Endothelial cell of umbilical vein (primary cell): ENCODE measurements around the gene TBC1D8B. TPM values are rescaled to one million over a fixed set of nuclear protein-coding genes. Genes with fewer than 3 reads are reported as not detected.

Source experiments
- BruUV-seq: library from RNA; stranded (reverse); fragments of 400-500 nt; replicated peaks from 2 replicates; lab custom pipeline; 2021; lab: Mats Ljungman, UMichigan
- CTCF ChIA-PET: fragments of 300-600, 350-600 bp; sonication (Branson Sonifier 250); formaldehyde crosslinking; loops from one replicate; lab custom pipeline; 2021; ENCODE audit warnings: antibody characterized with exemption, inconsistent platforms; lab: Charles Lee
- POLR2A ChIA-PET: fragments of 300-600, 350-600 bp; sonication (Branson Sonifier 250); formaldehyde crosslinking; loops from one replicate; lab custom pipeline; 2021; ENCODE audit warnings: antibody characterized with exemption, inconsistent platforms; lab: Charles Lee
- DNase-seq: peaks from one replicate; pipeline ENCODE4 v3.0.0-alpha.2; 2011; ENCODE audit warnings: low read depth, low spot score
- FAIRE-seq: peaks from 2 replicates; lab custom pipeline; 2011; peaks lifted over from hg19 to GRCh38; lab: Jason Lieb, UNC
- H2AFZ ChIP-seq: 2 replicates; pipeline ENCODE4 v1.6.0; 2012; ENCODE audit warnings: low read depth, low read length, control low read depth, inconsistent platforms
- H3K27ac ChIP-seq: 2 replicates; pipeline ENCODE4 v1.5.1; 2011; ENCODE audit warnings: low read depth, mild to moderate bottlenecking, control low read depth, low read length, moderate library complexity; ENCODE audit not compliant: insufficient read depth
- H3K27me3 ChIP-seq, 2 experiments: 2 replicates each; pipeline versions ENCODE4 v1.6.0 to v1.6.1; 2011; ENCODE audit warnings: low read length in 2 of 2, mixed read lengths in 1 of 2; ENCODE audit not compliant: control insufficient read depth in 2 of 2, insufficient read depth in 2 of 2
- H3K36me3 ChIP-seq, 2 experiments: 2 replicates in 1 of 2; 3 replicates in 1 of 2; pipeline ENCODE4 v1.5.1; 2011; ENCODE audit warnings: low read length in 2 of 2, mild to moderate bottlenecking in 1 of 2, moderate library complexity in 1 of 2; ENCODE audit not compliant: control insufficient read depth in 2 of 2, insufficient read depth in 2 of 2; ENCODE audit errors: extremely low read depth in 1 of 2
- H3K4me1 ChIP-seq: 3 replicates; pipeline ENCODE4 v1.5.1; 2011; ENCODE audit warnings: mild to moderate bottlenecking, low read length; ENCODE audit not compliant: control insufficient read depth, insufficient read depth; ENCODE audit errors: extremely low read depth
- H3K4me2 ChIP-seq: 2 replicates; pipeline ENCODE4 v1.6.1; 2011; ENCODE audit warnings: low read length, control low read depth, mixed read lengths; ENCODE audit not compliant: insufficient read depth
- H3K4me3 ChIP-seq, 3 experiments: fragments of 200-600 bp in 1 of 3; sonication (generic), shearing (Covaris generic) in 1 of 3; replicated peaks in 1 of 3; 2 replicates each; pipeline ENCODE4 v1.5.1; 2011 to 2016; ENCODE audit warnings: control low read depth in 3 of 3, low read length in 3 of 3, mild to moderate bottlenecking in 2 of 3, inconsistent platforms in 1 of 3, low read depth in 1 of 3, moderate library complexity in 1 of 3; ENCODE audit not compliant: insufficient read depth in 1 of 3
- H3K79me2 ChIP-seq: 2 replicates; pipeline ENCODE4 v1.6.0; 2012; ENCODE audit warnings: low read length, inconsistent platforms; ENCODE audit not compliant: control insufficient read depth, insufficient read depth
- H3K9ac ChIP-seq: replicated peaks from 2 replicates; pipeline ENCODE3; 2011; ENCODE audit warnings: low read length, control low read depth; ENCODE audit not compliant: insufficient read depth; ENCODE audit errors: extremely low read depth
- H3K9me1 ChIP-seq: replicated peaks from 3 replicates; pipeline ENCODE4 v1.6.0; 2011; ENCODE audit warnings: mild to moderate bottlenecking, low read length; ENCODE audit not compliant: control insufficient read depth, insufficient read depth; ENCODE audit errors: extremely low read depth
- H3K9me3 ChIP-seq: replicated peaks from 2 replicates; pipeline ENCODE4 v1.5.1; 2012; ENCODE audit warnings: low read length, inconsistent platforms; ENCODE audit not compliant: control insufficient read depth, insufficient read depth
- H4K20me1 ChIP-seq: replicated peaks from 2 replicates; pipeline ENCODE3; 2011; ENCODE audit warnings: mild to moderate bottlenecking, low read length; ENCODE audit not compliant: control insufficient read depth, insufficient read depth; ENCODE audit errors: extremely low read depth
- CTCF ChIP-seq, 2 donors: IDR thresholded peaks; 1 replicate in 1 of 2; 2 replicates in 1 of 2; pipeline ENCODE4 v1.5.1; 2011; ENCODE audit warnings: low read length in 2 of 2, mild to moderate bottlenecking in 2 of 2, moderate library complexity in 2 of 2, control low read depth in 1 of 2, inconsistent platforms in 1 of 2, low read depth in 1 of 2; ENCODE audit not compliant: insufficient read depth in 1 of 2; ENCODE audit errors: extremely low read depth in 1 of 2
- EZH2 ChIP-seq: IDR thresholded peaks from 2 replicates; pipeline ENCODE4 v1.6.1; 2012; ENCODE audit warnings: borderline replicate concordance, low read depth, mild to moderate bottlenecking, moderate library complexity, low read length, inconsistent platforms; ENCODE audit not compliant: severe bottlenecking
- FOS ChIP-seq: IDR thresholded peaks from 2 replicates; pipeline ENCODE4 v1.6.1; 2011; ENCODE audit warnings: mild to moderate bottlenecking, low read length, moderate library complexity, borderline replicate concordance; ENCODE audit not compliant: insufficient read depth
- GATA2 ChIP-seq: IDR thresholded peaks from 2 replicates; pipeline ENCODE4 v1.7.0; 2011; ENCODE audit warnings: low read depth, mild to moderate bottlenecking, moderate library complexity, mixed read lengths, low read length; ENCODE audit not compliant: insufficient read length, insufficient read depth
- JUN ChIP-seq: IDR thresholded peaks from 2 replicates; pipeline ENCODE4 v1.6.1; 2011; ENCODE audit warnings: borderline replicate concordance, low read depth; ENCODE audit not compliant: insufficient read length, insufficient read depth
- MAX ChIP-seq: IDR thresholded peaks from 2 replicates; pipeline ENCODE4 v1.6.1; 2011; ENCODE audit not compliant: insufficient read depth, insufficient read length
- MYC ChIP-seq: IDR thresholded peaks from one replicate; pipeline ENCODE4 v1.6.1; 2011; ENCODE audit warnings: mild to moderate bottlenecking, low read depth, low read length
- POLR2A ChIP-seq: IDR thresholded peaks from 2 replicates; pipeline ENCODE4 v1.6.1; 2012; ENCODE audit warnings: low read depth, mild to moderate bottlenecking, control low read depth, low read length
- POLR2AphosphoS5 ChIP-seq: IDR thresholded peaks from 2 replicates; pipeline ENCODE4 v1.6.1; 2012; ENCODE audit warnings: low read depth, mild to moderate bottlenecking, control low read depth, low read length, moderate library complexity; ENCODE audit not compliant: insufficient read depth
- dilution Hi-C: fragments of 300-500 bp; cut with MboI; formaldehyde crosslinking; loops from one replicate; pipeline ENCODE4 v1.15.0; 2019; ENCODE audit warnings: low sequenced_read_pairs; ENCODE audit not compliant: extremely low pct_ligation_motif_present
- intact Hi-C: fragments of 100-400 bp; cut with micrococcal nuclease; formaldehyde crosslinking; loops from one replicate; pipeline ENCODE4 v1.10.0; 2022
- polyA plus RNA-seq, 4 experiments: library from polyadenylated mRNA; depleted of rRNA in 3 of 4; stranded (reverse) in 3 of 4; unstranded in 1 of 4; fragments of >200 nt; gene quantifications; 2 replicates each; pipeline versions ENCODE4 v1.2.1 to v1.2.3, GENCODE V29; 2011 to 2012; ENCODE audit warnings: missing spikeins in 1 of 4
- total RNA-seq: library from RNA; stranded (reverse); gene quantifications from 2 replicates; pipeline ENCODE4 v1.2.3, GENCODE V29; 2021

Gene TBC1D8B
- total and polyA plus RNA-seq, 2 donors (not counting 3 experiments of a cell fraction or from before 2014, with no cell fraction given) = 1.4 to 3.9 TPM

- no peak overlapping the region for H3K9ac ChIP-seq
- peaks cover 16% of the 10 kb centered on the region for H3K4me1 ChIP-seq
- TF ChIP-seq MYC (no peak), POLR2A (no peak), MAX (no peak), GATA2 (no peak), EZH2 (no peak), JUN (no peak), CTCF (IDR thresholded peaks at IDR 0.05; ENCODE audit: extremely low read depth in 1 of 2, insufficient read depth in 1 of 2, low read depth in 1 of 2, low read length in 2 of 2) (no peak), POLR2AphosphoS5 (no peak), FOS (no peak)
- intact Hi-C loops (loop anchor here (10.0 kb wide), 2 partner anchors 133 to 433 kb away; no protein-coding TSS in a partner anchor), dilution Hi-C loops (no loop called here)
- no peak overlapping the region for H3K4me3 ChIP-seq
- no TSS peak for BruUV-seq
- no peak overlapping the region for H3K27ac ChIP-seq
- no peaks in the 10 kb centered on the region for H3K36me3 ChIP-seq
- FAIRE-seq = no peak
- no peaks in the 10 kb centered on the region for H4K20me1 ChIP-seq
- no peaks in the 10 kb centered on the region for H3K79me2 ChIP-seq
- no peak overlapping the region for H3K4me2 ChIP-seq
- CTCF ChIA-PET = interaction anchor here (1.4 to 5.3 kb wide), 2 partner anchors 18 to 69 kb away, joined by 6 to 121 read pairs; no protein-coding TSS in a partner anchor
- no peaks in the 10 kb centered on the region for H3K9me3 ChIP-seq
- no peak overlapping the region for H2AFZ ChIP-seq
- DNase-seq = no peak
- no peaks in the 10 kb centered on the region for H3K27me3 ChIP-seq
- POLR2A ChIA-PET = no interaction called here
- H3K9me1 ChIP-seq = no peaks in the 10 kb centered on the region
Measured at GRCh38 chrX:106891762-106892460, 89.4 kb downstream of the TBC1D8B start.
